ENCODE data around the gene PTH2.

Gene PTH2

GRCh38 chr19:49409441-49410029 is 13.7 kb downstream of the PTH2 start:
- DNase-seq = no peak

GRCh38 chr19:49408816-49409440 is 14.3 kb downstream of the PTH2 start:
- DNase-seq = no peak

- DNase-seq = no peak
These were observed 15.7 kb downstream of the PTH2 start for GRCh38 chr19:49407482-49408015.

GRCh38 chr19:49407079-49407478 is 16.2 kb downstream of the PTH2 start:
- no peak for DNase-seq

GRCh38 chr19:49403404-49404187 is 19.6 kb downstream of the PTH2 start:
- no peak for DNase-seq

- no peak for DNase-seq
These were observed 23.2 kb downstream of the PTH2 start for GRCh38 chr19:49400029-49400428.

GRCh38 chr19:49398931-49399330 is 24.3 kb downstream of the PTH2 start:
- no peak for DNase-seq

GRCh38 chr19:49398001-49398615 is 25.1 kb downstream of the PTH2 start:
- DNase-seq = no peak

- no peak for DNase-seq
These were observed 26.3 kb downstream of the PTH2 start for GRCh38 chr19:49396738-49397505.

GRCh38 chr19:49395581-49396407 is 27.4 kb downstream of the PTH2 start:
- DNase-seq = no peak

- DNase-seq = no peak
These were observed 29.4 kb downstream of the PTH2 start for GRCh38 chr19:49393881-49394280.

- DNase-seq = peak; percentile 76 to 77
These were observed 31.5 kb downstream of the PTH2 start for GRCh38 chr19:49391581-49392399.

GRCh38 chr19:49390929-49391359 is 32.3 kb downstream of the PTH2 start:
- no peak for DNase-seq

GRCh38 chr19:49390131-49390928 is 32.9 kb downstream of the PTH2 start:
- DNase-seq = no peak

- DNase-seq = no peak
These were observed 33.8 kb downstream of the PTH2 start for GRCh38 chr19:49389406-49389805.

GRCh38 chr19:49387936-49388372 is 35.3 kb downstream of the PTH2 start, which contains the start of gene KASH5:
KASH5 (plus strand) TSS chr19:49388249; CDS start chr19:49390884, 2,635 bp downstream.
- DNase-seq = peak; percentile 65 to 73

GRCh38 chr19:49383599-49383998 is 39.6 kb downstream of the PTH2 start:
- DNase-seq = no peak

GRCh38 chr19:49382639-49383038 is 40.6 kb downstream of the PTH2 start:
- no peak for DNase-seq

GRCh38 chr19:49380391-49380790 is 42.9 kb downstream of the PTH2 start:
- DNase-seq = no peak

GRCh38 chr19:49378512-49378911 is 44.7 kb downstream of the PTH2 start:
- DNase-seq = no peak

All from stimulated activated CD4-positive, alpha-beta T cell treated with anti-CD3 and anti-CD28 coated beads, Interleukin-2, amount 100 ng/mL, for 48 hours (primary cell).